DMS79 (cell line): ENCODE measurements around the gene NLGN4Y.

Experiments used
- DNase-seq: peaks from one replicate; lab custom pipeline; 2025; lab: John Stamatoyannopoulos, UW

NLGN4Y gene

DNA sequence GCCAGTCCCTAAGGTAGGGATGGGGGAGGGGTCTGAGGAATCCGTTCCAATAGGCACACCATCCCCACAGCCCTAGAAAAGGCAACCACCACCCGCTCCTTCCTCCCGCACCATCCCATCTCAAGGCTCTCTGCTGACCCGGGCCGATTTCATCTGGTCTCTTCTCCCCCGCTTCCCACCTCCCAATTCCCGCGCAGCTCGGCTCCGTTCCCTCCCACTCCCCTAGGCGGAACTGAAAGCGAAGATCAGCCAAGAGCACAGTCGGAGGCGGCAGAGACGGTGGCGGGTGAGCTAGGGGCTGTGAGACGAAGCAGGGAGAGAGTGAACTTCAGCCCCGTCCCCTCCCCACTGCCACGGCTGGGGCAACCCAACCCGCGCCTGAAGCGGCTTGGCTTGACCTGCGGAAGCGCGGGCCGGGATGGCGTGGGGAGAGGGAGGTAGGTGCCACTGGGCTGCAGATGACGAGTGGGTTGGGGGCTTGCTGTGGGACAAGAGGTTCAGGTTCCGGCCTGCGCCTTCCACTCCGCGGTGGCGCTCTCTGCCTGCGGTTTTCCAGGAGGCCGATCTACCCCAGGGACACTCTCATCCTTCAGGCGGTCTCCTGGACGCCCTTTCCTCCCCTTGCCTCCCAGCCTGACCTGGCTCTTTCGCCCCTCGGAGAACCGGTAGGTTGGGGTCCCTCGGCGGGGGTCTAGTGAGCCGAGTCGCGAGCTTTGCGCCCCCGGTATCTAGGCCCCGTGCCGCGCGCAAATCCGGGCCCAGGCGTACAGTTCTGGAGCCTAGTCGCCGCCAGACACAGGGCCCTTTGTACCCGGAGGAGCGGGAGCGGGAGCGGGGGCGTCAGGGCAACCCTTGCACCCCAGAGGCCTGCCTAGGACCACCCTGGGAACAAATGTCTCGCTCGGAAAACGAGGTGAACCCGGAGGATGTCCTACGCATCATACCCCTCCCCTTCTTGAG, at the start of gene NLGN4Y:
TSS of gene NLGN4Y (plus strand) at position 258 of the 960 bp plus-strand sequence. CDS start 97,591 bp downstream, outside the sequence.
- DNase-seq, result no peak

DNA sequence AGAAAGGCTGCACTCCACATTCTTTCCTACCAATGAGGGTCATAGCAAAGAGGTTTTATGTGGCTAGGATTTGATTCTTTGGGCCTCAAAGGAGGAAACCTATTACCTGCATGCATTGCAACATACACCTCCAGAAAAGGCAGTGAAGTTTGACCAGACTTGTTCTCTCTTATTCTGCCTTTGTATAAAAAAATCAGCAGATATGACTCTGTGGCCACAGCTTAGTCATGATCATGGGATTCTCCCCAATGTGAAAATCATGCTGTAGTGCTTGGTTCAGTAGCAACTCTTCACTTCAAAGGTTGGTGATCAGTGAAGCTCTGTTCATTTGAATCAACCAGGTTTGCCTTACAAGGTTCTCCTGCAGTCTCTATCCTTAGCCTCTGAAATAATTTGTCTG, 38.4 kb upstream of the NLGN4Y start:
- no peak for DNase-seq

DNA sequence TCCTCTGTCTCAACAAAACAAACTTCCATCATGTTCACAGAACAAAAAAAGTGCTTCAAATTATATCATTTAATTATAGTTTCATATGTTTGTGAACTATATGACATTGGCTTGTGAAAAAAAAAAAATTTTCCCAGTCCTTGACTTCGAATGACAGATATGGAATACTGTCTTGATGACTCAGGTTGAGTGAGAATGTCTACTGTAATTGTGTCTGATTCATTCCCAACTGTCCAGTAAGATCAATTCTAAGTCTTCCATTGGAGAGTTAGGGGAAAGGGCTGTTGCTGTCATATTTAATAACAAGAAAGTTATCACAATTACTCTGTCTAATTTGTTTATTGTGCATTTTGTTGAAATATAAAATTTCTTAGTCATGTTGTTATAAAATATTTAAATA, 34.1 kb upstream of the NLGN4Y start:
- DNase-seq, result no peak

DNA sequence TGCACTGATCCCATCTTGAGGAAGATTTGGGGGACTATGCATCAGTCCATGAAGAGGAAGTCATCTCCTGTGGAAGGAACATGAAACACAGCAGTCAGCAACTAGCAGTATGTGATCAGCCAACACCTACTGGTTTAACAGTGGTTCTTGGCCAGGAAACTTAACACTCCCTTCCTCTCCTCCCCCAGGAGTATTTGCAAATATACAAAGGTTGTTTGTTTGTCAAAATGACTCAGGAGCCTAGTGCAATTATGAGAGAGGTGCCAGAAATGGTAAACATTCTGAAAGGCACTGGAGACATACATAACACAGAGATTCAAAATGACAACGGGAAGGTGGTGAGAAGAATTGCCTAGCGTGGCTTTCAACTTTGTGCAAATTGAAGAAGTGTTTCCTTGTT, 26.3 kb upstream of the NLGN4Y start:
- no peak for DNase-seq

DNA sequence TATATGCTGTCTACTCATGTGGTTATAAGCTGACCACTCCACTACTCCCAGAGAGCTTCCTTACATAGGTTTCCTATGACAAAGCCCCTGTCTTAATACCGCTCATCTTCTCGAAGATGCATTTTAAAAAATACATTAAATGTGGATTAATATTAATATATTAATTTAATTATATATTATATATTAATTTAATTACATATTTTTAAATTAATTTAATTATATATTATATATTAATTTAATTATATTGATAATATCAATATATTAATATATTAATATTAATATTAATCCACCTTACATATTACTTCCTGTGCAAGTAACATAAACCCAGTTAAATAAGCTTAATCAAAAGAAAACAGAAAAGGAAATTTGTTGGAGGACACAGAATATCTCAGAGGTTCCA, 19.7 kb upstream of the NLGN4Y start:
- no peak for DNase-seq

DNA sequence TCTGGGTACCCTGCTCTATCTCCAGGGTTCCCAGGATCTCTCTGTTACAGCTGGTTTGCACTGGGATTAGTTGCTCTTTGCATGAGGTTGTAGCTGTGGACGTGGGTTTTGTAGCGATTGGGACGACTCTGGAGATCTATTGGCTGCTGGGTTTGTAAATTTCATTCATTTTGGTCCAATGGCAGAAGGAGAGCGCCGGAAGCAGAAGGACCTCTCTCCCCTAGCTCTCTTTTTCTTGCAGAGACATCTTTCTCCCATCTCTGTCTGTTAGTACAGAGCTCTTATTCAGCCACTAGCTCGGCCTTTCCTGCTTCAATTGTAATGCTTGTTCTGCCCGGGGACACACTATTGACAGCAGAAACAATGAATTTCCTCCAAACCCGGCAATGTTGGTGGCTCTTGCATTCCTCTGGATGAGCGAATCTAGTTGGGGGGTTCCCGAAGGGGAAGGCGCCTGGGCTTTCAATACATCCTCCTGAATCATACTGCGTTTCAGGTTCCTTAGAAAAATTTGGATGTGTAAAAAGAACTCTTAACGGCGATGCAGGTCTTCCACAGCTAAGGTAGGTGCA, 1.9 kb upstream of the NLGN4Y start:
- DNase-seq, result no peak

DNA sequence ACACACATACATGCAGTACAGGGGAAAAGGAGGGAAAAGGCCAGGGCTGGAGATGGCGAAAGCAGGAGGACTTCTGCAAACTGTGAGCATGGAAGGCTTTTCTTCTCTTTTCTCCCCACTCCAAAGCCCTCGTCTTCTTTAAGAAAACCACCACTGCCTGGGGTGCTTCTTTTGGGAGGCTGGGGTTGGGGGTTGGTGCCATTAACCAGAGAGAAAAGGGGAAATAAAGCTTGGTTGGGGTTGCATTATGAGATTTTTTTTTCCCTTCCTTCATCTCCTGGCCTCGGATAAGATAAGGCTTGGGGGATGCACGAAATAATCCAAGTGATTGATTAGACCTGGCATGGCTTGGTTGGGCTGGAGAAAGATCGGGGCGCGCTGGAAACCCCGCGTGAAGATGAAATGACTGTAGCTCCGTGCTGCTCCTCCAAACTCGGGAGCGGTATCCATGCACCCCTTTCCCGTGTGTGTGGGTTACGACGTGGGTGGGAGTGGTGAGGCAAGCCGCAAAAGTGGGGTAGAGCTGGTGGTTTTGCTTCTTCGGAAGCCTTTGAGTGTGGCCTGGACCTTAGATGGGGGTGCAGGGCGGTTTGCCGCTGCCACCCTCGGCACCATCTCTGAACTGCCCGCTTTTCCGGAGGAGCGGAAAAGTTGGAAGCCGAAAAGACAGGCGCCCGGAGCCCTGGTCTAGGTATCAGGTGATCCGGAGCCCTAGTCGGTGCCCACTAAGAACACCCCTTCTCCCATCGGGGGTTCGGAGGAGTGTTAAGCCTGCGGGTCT, 648 bp upstream of the NLGN4Y start:
- no peak for DNase-seq

DNA sequence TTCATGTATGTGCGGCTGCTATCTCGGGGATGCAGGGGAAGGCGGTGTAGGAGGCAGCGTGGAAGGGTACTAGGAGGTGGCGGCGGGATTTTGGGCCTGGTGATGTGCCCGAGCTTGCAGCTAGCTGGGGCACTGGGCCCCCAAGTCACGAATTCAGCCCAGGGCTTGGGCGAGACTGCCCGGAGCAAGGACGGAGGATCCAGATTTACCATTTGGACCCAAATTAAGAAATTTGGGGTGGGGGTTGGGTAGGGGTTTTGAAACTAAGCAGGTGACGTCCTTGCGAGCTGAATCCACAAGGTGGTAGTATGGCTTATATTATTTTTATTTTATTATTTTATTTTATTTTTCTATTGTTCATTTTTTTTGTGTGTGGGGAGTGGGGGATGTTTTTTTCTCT, 986 bp downstream of the NLGN4Y start:
- no peak for DNase-seq

DNA sequence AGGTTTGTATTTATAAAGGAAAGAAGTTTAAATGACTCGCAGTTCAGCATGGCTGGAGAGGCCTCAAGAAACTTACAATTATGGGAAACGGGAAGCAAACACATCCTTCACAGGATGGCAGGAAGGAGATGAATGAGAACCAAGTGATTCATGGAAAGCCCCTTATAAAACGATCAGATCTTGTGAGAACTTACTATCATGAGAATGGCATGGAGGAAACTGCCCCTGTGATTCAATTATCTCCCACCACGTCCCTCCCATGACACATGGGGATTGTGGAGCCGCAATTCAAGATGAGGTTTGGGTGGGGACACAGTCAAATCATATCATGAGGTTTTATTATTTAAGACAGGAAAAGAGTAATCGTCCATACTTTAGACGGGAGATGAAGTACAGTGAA, 4.0 kb downstream of the NLGN4Y start:
- no peak for DNase-seq

DNA sequence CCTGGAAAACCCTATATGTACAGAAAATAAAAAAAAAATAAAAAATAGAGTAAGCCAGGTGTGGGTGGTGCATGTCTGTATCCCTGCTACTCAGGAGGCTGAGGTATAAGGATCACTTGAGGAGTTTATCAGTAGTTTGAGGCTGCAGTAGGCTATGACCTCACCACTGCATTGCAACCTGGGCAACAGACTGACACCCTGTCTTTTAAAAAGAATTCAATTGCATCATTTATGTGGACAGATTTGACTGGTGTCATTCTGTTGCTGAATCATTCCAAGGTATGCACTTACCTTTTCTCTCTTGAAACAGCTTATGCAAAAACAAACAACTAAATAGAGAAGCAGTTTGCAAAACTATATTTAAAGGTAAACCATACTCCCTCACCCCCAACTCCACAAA, 12.4 kb downstream of the NLGN4Y start:
- DNase-seq, result no peak

DNA sequence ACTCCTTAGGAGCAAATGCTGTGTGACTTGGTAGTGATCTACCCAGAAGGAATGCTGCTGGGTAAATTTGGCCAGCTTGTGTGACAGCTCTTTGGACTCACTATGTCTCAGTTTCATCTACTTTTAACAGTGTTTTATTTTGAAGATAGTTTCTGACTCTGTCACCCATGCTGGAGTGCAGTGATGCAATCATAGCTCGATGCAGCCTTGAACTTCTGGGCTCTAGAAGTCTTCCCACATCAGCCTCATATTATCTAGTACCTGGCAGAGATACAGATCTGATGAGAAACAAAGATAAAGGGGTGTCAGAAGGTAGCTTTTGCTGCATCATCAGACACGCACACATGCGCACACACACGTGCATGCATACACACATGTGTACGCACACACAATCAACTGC, 19.2 kb downstream of the NLGN4Y start:
- no peak for DNase-seq

DNA sequence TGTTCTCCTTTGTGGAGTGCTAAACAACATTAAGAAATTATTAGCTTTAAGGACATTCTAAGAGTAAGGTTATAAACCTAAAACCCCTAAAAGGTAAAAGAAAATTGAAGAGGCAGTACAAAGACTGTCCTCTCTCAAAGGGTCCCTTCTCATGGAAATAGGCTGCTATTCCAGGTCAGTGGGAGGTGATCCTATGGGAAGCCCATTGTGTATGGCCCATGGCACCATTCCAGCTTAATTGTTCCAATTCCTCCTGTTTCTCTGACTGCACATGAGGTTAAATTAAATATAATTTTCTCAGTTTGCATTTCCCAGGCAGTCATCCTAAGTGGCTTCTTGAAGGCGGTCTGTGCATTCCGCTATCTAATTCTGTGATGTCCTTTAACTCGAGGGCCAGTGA, 57.0 kb downstream of the NLGN4Y start:
- no peak for DNase-seq

DNA sequence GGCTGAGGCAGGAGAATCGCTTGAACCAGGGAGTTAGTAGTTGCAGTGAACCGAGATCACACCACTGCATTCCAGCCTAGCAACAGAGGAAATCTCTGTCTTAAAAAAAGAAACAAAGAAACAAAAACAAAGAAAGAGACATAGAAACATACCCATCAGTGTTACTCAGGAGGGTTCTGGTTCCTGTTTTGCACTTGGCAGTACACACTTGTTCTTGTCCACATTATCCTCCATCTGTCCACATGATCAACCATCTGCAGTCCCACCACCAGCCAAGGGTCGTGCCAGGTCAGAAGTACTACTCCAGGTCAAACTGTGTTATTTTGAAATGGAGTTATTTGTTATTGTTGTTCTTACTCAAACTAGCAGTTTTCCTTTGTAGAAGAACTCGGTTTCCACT, 62.4 kb downstream of the NLGN4Y start:
- DNase-seq, result no peak

DNA sequence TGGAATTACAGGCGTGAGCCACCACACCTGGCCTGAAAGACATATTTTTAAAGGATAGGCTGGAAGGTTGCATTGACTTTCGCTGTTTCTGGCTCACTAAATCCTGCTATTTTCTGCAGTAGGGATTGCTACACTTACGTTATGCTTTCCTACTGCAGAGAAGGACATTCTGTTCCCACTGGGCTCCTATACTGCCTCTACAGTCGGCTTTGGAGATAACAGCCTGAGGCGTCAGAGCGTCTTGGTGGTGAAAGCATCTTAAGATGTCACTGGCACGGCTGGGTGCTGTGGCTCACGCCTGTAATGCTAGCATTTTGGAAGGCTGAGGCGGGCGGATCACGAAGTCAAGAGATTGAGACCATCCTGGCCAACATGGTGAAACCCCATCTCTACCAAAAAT, 77.0 kb downstream of the NLGN4Y start:
- no peak for DNase-seq

DNA sequence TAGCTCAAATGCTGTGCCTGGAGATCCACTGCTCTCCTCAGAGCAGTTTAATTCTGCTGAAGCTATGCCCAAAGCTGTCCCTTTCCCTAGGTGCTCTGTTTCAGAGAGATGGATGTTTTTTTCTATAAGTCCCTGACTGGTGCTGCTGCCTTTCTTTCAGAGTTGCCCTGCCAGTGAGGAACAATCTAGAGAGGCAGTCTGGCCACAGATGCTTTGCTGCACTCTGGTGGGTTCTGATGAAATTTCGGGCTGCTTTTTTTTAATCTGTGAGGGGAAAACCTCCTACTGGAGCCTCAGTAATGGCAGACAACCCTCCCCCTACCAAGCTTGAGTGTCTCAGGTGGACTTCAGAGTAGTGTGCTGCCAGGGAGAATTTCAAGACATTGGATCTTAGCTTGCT, 93.3 kb downstream of the NLGN4Y start:
- DNase-seq, result no peak

DNA sequence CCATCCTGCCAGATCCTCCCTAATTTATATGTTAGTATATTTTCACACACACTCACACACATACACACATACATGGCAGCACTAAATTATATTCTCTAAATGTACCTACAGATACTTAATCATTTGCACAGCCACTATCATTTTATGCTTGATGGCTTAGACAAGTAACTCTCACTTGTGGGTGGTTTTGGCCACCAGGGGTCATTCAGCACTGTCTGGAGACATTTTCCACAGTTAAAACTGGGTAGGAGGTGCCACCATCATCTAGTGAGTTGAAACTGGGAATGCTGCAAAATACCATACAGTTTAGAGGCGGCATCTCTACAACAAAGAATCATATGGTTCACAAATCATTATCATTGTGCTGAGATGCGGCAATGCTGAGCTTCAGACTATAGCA, 94.2 kb downstream of the NLGN4Y start:
- DNase-seq, result no peak

DNA sequence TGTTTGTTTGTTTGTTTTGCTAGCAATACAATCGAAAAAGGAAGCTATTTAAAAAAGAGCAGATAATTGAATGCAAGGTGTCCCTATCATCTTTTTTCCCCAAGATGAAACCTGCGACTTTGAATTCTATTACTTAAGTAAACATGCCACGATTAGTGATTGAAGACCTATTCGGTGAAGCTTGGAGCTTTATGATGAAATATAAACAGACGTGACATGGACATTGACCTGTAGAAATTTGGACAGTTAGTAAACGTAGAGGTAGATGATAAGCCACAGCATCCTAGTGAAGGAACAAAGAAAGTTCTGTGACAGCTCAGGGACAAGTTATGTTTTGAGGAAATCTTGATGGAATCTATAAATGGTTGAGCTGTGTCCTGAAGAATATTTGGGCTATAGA, 103.9 kb downstream of the NLGN4Y start:
- no peak for DNase-seq

DNA sequence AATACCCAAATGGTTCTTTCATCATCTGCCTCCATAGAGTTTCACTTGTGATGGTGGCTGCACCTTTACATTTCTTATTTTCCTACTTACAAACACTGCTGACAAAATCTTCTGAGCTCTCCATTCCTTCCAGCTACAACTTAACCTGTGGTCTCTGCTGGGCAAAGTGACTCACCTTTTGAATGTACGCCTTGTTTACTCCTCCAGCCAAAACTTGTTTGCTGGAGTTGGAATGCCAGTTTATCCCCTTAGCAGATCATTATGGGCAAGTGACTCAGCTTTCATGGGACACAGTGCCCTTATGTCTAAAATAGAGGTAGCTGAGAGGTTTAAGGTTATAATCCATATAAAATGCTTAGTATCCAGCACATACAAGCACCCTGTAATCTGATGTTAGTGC, 107.3 kb downstream of the NLGN4Y start:
- no peak for DNase-seq

DNA sequence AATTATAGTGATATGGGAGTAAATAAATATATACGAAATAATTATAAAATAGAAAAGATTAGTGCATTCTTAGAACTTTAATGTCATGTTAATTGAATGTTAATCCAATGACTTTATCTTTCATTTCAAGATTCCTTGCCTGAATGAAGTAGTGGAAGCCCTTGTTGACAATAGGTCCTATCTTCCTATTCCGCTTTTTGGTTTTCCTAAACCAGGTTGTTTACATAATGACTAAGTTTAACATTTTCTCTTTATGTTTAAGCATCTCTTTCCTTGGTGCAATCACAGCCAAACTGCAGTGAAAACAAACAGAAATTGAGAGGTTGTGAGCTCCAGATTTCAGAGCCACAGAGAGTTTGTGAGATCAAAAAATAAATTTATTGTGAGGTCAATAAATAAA, 109.4 kb downstream of the NLGN4Y start:
- DNase-seq, result no peak

DNA sequence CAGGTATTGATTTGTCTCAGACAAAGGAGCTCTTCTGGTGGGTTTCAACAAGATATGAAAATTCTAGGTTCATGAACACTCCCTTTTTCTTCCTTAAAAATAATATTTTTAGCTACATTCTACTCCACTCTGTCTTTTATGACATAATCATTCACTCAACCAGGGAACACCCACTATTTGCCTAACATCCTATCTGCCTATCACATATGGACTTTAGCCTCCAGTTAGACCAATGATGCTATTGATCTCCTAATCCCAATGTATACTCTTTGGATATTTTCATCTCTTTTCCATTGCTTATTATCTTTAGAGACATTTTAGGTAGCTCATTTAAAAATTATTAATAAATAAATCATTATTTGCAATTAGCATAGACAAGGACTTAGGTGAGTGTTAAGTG, 110.6 kb downstream of the NLGN4Y start:
- DNase-seq, result no peak

DNA sequence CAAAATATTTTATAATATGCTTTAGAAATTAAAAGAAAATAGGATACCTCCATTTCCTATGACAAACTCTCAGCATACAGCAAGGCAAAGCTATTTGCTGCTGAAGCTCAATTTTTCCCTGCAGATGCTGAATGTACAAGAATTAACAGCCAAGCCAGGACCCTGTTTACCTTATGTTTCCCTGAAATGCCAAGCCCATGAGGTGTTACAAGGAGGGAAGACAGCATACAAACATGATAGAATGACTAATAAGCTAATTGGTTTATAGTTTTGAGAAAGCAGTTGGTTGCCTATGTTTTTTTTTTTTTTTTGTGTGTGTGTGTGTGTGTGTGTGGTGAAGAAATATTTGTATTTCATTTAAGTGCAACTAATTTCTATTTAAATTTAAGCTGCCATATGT, 113.2 kb downstream of the NLGN4Y start:
- no peak for DNase-seq

DNA sequence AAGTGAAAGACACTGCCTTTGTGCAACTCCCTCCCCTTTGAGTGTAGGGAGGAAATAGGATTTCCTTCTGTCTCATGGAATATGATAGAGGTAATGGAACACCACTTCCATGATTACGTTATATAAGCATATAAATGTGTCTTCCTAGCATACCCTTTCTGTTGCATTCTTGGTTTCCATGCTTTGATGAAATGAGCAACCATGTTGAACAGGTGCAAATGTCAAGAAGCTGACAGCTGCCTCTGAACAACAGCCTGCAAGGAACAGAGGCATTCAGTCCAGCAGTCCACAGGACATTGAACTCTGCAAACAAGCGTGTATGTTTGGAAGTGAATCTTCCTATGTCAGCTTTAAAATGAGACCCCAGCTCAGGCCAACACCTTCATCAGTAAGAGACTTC, 117.5 kb downstream of the NLGN4Y start:
- DNase-seq, result no peak
